ENCODE measurements around the gene TNK2. TPM values are rescaled to one million over a fixed set of nuclear protein-coding genes. Genes with fewer than 3 reads are reported as not detected.

TNK2 gene
- total RNA-seq, 1 experiment from 2014 or later = 55.1 TPM

DNA sequence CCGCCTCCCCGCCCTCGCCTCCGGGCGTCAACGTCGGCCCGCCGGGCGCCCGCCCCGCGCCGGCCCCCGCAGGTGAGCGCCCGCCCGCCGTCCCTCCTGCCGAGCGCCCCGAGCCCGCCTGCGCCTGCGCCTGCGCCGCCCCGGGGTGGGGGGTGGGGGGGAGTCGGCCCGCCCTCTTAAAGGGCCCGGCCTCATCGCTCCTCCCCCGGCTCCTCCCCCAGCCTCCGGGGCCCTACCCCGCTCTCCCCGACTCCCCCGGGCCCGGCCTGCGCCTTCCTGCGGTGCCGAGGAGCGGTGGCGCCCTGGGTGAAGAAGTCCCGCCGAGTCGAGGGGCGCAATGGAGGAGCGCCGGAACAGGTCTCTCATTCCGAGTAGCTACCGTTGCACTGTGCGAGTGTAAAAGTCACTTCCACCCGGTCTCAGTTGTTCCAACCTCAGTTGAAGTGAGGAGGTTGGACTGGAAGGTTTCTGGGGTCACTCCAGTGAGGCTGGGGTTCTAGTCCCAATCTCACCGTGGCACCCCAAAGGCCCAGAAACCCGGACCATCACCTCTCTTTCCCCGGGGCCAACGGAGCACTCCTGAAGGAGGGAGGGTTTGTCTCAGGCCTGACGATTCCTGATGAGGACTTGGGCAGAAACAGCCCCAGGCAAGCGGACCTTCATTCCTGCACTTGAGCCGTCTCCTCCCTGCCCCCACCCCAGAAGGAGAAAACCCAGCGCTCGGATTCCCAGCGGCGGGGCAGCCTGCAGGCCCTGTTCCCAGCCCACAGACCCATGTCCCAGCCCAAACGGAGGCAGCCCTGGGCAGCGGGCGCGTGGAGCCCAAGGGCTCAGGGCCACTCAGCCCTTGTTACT is 1.5 kb upstream of the TNK2 start:
- peak; percentile 78 for TF ChIP-seq POLR2AphosphoS5 (IDR thresholded peaks at IDR 0.05; ENCODE audit: low read depth, low read length)
- no peak for TF ChIP-seq RAD21 (IDR thresholded peaks at IDR 0.05; ENCODE audit: low read depth)
- intact Hi-C loops (cut with micrococcal nuclease) = no loop called here
- no peaks in the 10 kb centered on the region for H3K36me3 ChIP-seq (ENCODE audit: control insufficient read depth in 1 of 2, insufficient read depth in 2 of 2, low read length in 2 of 2)
- peaks cover 41 to 74% of the 10 kb centered on the region in 2 experiments for H3K4me1 ChIP-seq (ENCODE audit: control insufficient read depth in 1 of 2, insufficient read depth in 2 of 2, low read length in 2 of 2)
- ChIA-PET CTCF (interaction anchor here (0.6 to 1.7 kb wide), 2 partner anchors 16 to 49 kb away, joined by 4 to 8 read pairs; no protein-coding TSS in a partner anchor), RAD21 (ENCODE audit: low non-redundant PET in 1 of 2, low total read pairs in 2 of 2, uncharacterized antibody in 2 of 2, unreplicated experiment in 2 of 2) (no interaction called here), POLR2A (no interaction called here)
- H3K79me2 ChIP-seq (ENCODE audit: insufficient read depth, low read length) = peaks cover 33% of the 10 kb centered on the region
- H3K4me3 ChIP-seq (replicated peaks in 1 of 2; ENCODE audit: low read depth in 1 of 2, low read length in 2 of 2) = peak overlapping the region; percentile 56
- peak overlapping the region; percentile 53 for H3K9ac ChIP-seq (ENCODE audit: low read length)
- no peaks in the 10 kb centered on the region for H3K9me3 ChIP-seq (ENCODE audit: control insufficient read depth in 1 of 2, insufficient read depth in 1 of 2, low read depth in 1 of 2, low read length in 2 of 2)
- BruUV-seq (replicated peaks) = TSS peak; percentile 71
- peak overlapping the region; percentile 31 for H3K27ac ChIP-seq (ENCODE audit: low read depth, low read length)
- H3K27me3 ChIP-seq (ENCODE audit: insufficient read depth, low read length) = no peaks in the 10 kb centered on the region
- H4K20me1 ChIP-seq (ENCODE audit: insufficient read depth) = no peaks in the 10 kb centered on the region
- H3K9me2 ChIP-seq (ENCODE audit: insufficient read depth) = no peaks in the 10 kb centered on the region
- peak; percentile 23 for DNase-seq (ENCODE audit: low read depth, low spot score)
- H3K4me2 ChIP-seq (ENCODE audit: low read length) = peak overlapping the region; percentile 78
- peak; percentile 79 for ATAC-seq
- no peak overlapping the region for H2AFZ ChIP-seq (ENCODE audit: low read depth, low read length, poor library complexity, severe bottlenecking)

GRCh38 chr3:195908694-195909581 is 587 bp upstream of the TNK2 start:
- intact Hi-C loops (cut with micrococcal nuclease) = no loop called here
- peak overlapping the region; percentile 51 to 65 for H3K4me3 ChIP-seq (replicated peaks in 1 of 2; ENCODE audit: low read depth in 1 of 2, low read length in 2 of 2)
- ATAC-seq = peak; percentile 42
- H3K79me2 ChIP-seq (ENCODE audit: insufficient read depth, low read length) = peaks cover 42% of the 10 kb centered on the region
- POLR2A ChIA-PET = no interaction called here
- H3K9me2 ChIP-seq (ENCODE audit: insufficient read depth) = no peaks in the 10 kb centered on the region
- BruUV-seq (replicated peaks) = no TSS peak
- TF ChIP-seq POLR2AphosphoS5 (IDR thresholded peaks at IDR 0.05; ENCODE audit: low read depth, low read length) (peak; percentile 6; the same call in 1 of the 2 replicates), ZFX (IDR thresholded peaks at IDR 0.05) (peak; percentile 51; the same call in 1 of the 2 replicates)
- TF ChIP-seq, protein P1, sequence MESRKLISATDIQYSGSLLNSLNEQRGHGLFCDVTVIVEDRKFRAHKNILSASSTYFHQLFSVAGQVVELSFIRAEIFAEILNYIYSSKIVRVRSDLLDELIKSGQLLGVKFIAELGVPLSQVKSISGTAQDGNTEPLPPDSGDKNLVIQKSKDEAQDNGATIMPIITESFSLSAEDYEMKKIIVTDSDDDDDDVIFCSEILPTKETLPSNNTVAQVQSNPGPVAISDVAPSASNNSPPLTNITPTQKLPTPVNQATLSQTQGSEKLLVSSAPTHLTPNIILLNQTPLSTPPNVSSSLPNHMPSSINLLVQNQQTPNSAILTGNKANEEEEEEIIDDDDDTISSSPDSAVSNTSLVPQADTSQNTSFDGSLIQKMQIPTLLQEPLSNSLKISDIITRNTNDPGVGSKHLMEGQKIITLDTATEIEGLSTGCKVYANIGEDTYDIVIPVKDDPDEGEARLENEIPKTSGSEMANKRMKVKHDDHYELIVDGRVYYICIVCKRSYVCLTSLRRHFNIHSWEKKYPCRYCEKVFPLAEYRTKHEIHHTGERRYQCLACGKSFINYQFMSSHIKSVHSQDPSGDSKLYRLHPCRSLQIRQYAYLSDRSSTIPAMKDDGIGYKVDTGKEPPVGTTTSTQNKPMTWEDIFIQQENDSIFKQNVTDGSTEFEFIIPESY (IDR thresholded peaks at IDR 0.05; ENCODE audit: extremely low read depth, insufficient replicate concordance, low read length) = no peak
- H3K36me3 ChIP-seq (ENCODE audit: control insufficient read depth in 1 of 2, insufficient read depth in 2 of 2, low read length in 2 of 2) = no peaks in the 10 kb centered on the region
- peaks cover 36 to 74% of the 10 kb centered on the region in 2 experiments for H3K4me1 ChIP-seq (ENCODE audit: control insufficient read depth in 1 of 2, insufficient read depth in 2 of 2, low read length in 2 of 2)
- CTCF ChIA-PET = interaction anchor here (1.7 kb wide), 1 partner anchor 15 kb away, joined by 8 read pairs; no protein-coding TSS in a partner anchor
- RAD21 ChIA-PET (ENCODE audit: low non-redundant PET in 1 of 2, low total read pairs in 2 of 2, uncharacterized antibody in 2 of 2, unreplicated experiment in 2 of 2) = interaction anchor here in 1 of 2 experiments (1.5 kb wide), 1 partner anchor 14 kb away, joined by 4 read pairs; no protein-coding TSS in a partner anchor
- no peak for DNase-seq (ENCODE audit: low read depth, low spot score)
- H4K20me1 ChIP-seq (ENCODE audit: insufficient read depth) = no peaks in the 10 kb centered on the region
- no peaks in the 10 kb centered on the region for H3K27me3 ChIP-seq (ENCODE audit: insufficient read depth, low read length)
- no peaks in the 10 kb centered on the region for H3K9me3 ChIP-seq (ENCODE audit: control insufficient read depth in 1 of 2, insufficient read depth in 1 of 2, low read depth in 1 of 2, low read length in 2 of 2)
- H3K27ac ChIP-seq (ENCODE audit: low read depth, low read length) = peak overlapping the region; percentile 63
- H2AFZ ChIP-seq (ENCODE audit: low read depth, low read length, poor library complexity, severe bottlenecking) = no peak overlapping the region
- peak overlapping the region; percentile 95 for H3K4me2 ChIP-seq (ENCODE audit: low read length)
- H3K9ac ChIP-seq (ENCODE audit: low read length) = peak overlapping the region; percentile 64

Measured in HCT116 (cell line).